Activated CD4-positive, alpha-beta T cell treated with anti-CD3 and anti-CD28 coated beads, Interleukin-10, Interleukin-2, amounts not matched to agents 100 ng/mL and 50 ng/mL, durations not matched to agents 16 hours and 8 hours (primary cell): ENCODE data around the gene HCRTR1.

Experiments used
- DNase-seq: peaks from one replicate; pipeline ENCODE4 v3.0.0-alpha.2; 2020

HCRTR1 gene

GRCh38 chr1:31669786-31670592, 52.5 kb downstream of the HCRTR1 start:
- peak; percentile 12 for DNase-seq

DNA sequence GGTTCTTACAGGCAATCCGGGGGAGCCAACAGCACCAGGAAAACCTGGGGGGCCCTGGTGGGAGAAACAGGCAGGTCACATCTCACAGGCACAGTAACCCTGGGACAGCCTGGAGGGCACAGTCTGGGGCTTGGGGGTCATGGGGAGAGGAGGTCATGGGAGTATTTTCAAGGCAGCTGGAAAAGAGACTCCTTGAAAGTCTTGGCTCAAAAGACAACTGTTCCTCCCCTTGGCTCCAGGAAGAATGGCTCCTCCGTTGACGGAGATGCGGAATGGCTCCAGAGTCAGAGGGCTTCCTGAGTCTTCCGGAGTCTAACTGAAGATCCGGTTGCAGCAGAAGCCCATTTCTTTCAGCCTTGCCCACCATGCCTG, 53.1 kb downstream of the HCRTR1 start:
- no peak for DNase-seq

GRCh38 chr1:31671147-31671546, 53.7 kb downstream of the HCRTR1 start:
- DNase-seq = no peak

DNA sequence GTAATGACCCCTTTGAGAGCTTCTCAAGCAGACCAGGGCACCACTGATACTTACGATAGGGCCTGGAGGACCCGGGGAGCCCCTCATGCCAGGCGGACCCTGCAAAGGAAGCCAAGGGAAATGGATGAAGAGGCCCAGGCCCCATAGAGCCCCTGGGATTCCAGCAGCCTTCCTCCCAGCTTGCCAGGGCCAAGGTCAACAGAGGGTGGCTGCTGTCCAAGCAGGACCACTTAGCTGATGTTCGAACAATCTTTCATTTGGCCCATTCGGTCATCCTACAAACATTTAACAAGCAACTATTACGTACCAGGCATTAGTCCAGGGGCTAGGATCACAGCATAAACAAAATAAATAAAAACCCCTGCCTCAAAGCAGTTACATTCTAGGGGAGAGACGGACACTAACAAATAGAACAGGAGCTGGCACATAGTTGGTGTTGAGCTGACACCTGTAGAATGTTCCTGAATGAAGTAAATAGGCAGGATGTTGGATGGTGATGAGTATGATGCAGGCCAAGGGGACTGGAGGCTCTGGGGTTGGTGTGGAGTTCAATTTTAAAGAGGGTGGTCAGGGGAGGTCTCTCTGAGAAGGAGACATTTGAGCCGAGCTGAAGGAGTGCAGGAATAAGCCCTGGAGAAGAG, 54.2 kb downstream of the HCRTR1 start:
- no peak for DNase-seq

GRCh38 chr1:31672986-31673385, 55.5 kb downstream of the HCRTR1 start:
- no peak for DNase-seq

GRCh38 chr1:31673433-31673832, 55.9 kb downstream of the HCRTR1 start:
- DNase-seq = no peak

DNA sequence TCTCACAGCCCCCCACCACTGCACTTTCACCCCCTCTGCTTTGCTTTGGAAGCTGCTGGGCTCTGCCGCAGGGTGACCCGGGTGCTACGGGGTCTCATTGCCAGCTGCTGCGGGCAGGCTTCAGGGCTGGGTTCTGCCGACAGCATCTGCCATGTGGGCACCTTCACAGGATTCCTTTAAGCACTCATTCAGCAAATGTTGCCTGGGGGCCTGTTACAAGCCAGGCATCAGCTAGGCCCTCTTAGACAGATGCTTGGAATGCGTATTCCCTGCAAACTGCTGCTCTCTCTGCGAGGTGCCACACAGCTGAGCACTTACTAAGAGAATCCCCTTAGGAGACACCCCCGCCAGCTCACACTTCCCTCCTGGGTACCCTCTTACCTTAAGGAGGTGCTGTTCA, 57.1 kb downstream of the HCRTR1 start:
- DNase-seq = no peak

- DNase-seq = no peak
Observed at GRCh38 chr1:31675161-31675560, 57.7 kb downstream of the HCRTR1 start.

DNA sequence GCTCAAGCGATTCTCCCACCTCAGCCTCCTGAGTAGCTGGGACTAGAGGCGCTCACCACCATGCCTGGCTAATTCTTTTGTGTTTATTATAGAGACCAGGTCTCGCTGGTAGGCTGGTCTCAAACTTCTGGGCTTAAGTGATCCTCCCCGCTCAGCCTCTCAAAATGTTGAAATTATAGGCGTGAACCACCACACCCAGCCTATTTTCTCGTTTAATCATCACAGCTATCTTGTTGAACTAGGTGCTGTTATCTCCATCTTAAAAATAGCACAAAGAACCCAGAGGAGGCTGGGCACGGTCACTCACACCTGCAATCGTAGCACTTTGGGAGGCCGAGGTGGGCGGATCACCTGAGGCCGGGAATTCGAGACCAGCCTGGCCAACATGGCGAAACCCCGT, 58.3 kb downstream of the HCRTR1 start:
- no peak for DNase-seq
